ENCODE data around the gene TCF21.

The TCF21 gene

DNA sequence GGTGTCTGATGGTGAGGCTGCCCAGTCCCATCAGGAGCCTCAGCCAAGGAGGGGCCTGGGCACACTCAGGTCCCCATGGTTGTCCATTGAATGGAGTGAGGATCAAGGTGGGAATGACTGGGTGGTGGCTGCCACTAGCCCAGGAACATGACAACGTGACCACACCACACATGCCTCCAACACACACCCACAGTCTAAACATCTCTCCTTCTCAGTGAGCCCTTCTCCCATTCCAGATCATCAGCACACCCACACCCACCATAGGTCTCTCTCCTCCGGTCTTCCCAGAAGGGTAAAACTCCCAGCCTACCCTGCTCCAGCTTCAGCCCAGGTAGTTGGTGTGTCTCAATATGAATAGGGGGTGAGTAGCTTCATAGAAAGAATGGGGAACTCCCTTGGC, 5.5 kb downstream of the TCF21 start:
- Histone ChIP-seq H3K4me1 (ENCODE audit: control insufficient read depth in 5 of 5, insufficient read depth in 5 of 5, low read length in 5 of 5) (peaks cover 0 to 27% (median 24%) of the 10 kb centered on the region in 5 donors), H3K4me3 (ENCODE audit: low read depth in 1 of 5, low read length in 5 of 5) (no peak overlapping the region), H3K27ac (ENCODE audit: low read depth, low read length) (no peak overlapping the region)

DNA sequence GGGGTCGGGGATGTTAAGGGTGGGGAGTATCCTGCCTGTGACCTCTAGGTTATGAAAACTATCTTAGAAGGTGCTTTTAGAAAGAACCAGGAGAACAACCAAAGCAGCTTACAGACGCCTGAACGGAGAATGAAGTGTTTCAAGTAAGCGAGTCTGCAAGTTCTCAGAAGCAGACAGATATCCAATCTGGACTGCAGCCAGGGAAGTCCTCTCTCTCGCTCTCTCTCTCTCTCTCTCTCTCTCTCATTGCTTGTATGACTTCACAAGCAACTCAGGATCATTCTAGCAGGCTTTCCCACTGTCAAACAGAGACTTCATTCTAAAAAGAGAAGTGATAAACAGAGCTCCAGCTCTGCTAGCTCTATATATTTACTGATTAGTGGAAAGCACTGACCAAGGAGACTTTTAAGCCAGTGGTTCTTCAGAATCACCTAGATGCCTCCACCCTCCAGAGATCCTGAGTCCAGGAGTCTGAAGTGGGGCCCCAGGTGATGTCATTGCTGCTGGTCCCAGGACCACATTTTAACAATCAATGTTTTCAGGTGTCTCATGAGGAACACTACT, 6.0 kb downstream of the TCF21 start:
- Histone ChIP-seq H3K27ac (ENCODE audit: low read depth, low read length) (no peak overlapping the region), H3K9ac (ENCODE audit: low read length in 5 of 5) (no peak overlapping the region), H3K27me3 (ENCODE audit: control insufficient read depth in 5 of 5, insufficient read depth in 4 of 5, low read length in 5 of 5) (peaks cover 49 to 73% (median 59%) of the 10 kb centered on the region in 5 donors), H3K36me3 (ENCODE audit: control insufficient read depth in 5 of 5, insufficient read depth in 5 of 5, low read length in 5 of 5) (no peaks in the 10 kb centered on the region), H3K9me3 (ENCODE audit: control insufficient read depth in 5 of 5, low read length in 5 of 5) (no peaks in the 10 kb centered on the region), H3K4me1 (ENCODE audit: control insufficient read depth in 5 of 5, insufficient read depth in 5 of 5, low read length in 5 of 5) (peaks cover 0 to 23% (median 20%) of the 10 kb centered on the region in 5 donors), H3K4me3 (ENCODE audit: low read depth in 1 of 5, low read length in 5 of 5) (no peak overlapping the region)

More for the DNA sequence above, 5.5 kb downstream of the TCF21 start:
- H3K36me3 ChIP-seq (ENCODE audit: control insufficient read depth in 5 of 5, insufficient read depth in 5 of 5, low read length in 5 of 5): no peaks in the 10 kb centered on the region
- no peak overlapping the region for H3K9ac ChIP-seq (ENCODE audit: low read length in 5 of 5)
- peaks cover 51 to 74% (median 64%) of the 10 kb centered on the region in 5 donors for H3K27me3 ChIP-seq (ENCODE audit: control insufficient read depth in 5 of 5, insufficient read depth in 4 of 5, low read length in 5 of 5)
- no peaks in the 10 kb centered on the region for H3K9me3 ChIP-seq (ENCODE audit: control insufficient read depth in 5 of 5, low read length in 5 of 5)

DNA sequence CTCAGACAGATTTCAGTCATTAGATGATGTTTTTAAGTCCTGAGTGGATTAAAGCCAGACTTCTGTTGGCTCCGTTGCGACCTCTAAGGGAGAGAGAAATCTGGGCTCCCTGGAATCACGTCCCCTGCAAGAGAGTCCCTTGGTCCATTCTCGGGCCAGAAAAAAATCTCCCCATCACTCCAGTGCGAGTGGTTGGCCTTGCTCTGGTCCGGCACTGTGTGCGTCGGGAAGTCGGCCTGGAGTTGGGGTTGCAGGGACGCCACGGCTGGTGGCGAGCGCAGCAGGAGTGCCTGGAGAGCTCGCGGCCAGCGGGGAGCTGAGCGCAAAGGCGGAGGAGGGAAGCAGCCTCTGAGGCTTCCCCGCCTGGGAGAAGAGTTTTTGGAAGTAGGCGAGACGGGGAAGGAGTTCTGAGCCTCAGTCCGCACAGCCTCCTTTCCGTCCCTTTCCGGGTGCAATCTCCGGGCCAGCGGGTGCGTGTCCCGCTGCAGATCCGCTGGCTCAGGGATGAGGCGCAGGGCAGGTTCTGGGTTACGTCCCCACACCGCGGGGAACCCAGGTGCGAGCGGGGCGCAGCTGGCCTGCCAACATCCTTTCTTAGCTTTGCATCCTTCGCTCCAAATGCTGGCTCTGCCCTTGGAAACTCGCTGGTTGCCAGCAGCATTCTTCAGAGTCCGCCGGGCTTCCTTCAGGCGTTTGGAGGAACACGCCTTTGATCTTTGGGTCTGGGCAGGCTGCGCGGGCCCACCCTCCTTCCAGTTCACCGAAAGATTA, 6.8 kb downstream of the TCF21 start:
- Histone ChIP-seq H3K27ac (ENCODE audit: low read depth, low read length) (no peak overlapping the region), H3K9ac (ENCODE audit: low read length in 5 of 5) (no peak overlapping the region), H3K27me3 (ENCODE audit: control insufficient read depth in 5 of 5, insufficient read depth in 4 of 5, low read length in 5 of 5) (peaks cover 43 to 67% (median 53%) of the 10 kb centered on the region in 5 donors), H3K4me3 (ENCODE audit: low read depth in 1 of 5, low read length in 5 of 5) (peak overlapping the region in 4 of 5 donors; percentile 21 to 51 (median 23)), H3K9me3 (ENCODE audit: control insufficient read depth in 5 of 5, low read length in 5 of 5) (no peaks in the 10 kb centered on the region), H3K36me3 (ENCODE audit: control insufficient read depth in 5 of 5, insufficient read depth in 5 of 5, low read length in 5 of 5) (no peaks in the 10 kb centered on the region), H3K4me1 (ENCODE audit: control insufficient read depth in 5 of 5, insufficient read depth in 5 of 5, low read length in 5 of 5) (peaks cover 0 to 20% (median 17%) of the 10 kb centered on the region in 5 donors)

DNA sequence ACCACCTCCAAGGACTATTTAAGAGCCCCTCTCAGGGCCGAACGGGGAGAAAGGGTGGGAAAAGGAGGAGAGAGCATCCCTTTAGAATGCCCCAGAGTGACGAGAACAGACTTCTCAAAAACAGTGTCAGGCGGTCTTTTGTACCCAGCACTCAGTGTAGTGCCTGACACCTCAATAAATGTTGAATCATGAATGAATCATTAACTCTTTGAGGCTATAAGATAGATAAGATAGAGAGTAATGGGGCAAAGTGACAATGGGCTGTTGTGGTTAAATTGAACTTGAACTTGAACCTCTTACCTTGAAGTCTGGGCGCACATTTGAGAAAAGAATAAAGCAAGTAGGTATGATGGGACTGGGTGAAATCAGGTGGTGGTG, 7.4 kb downstream of the TCF21 start:
- peaks cover 0 to 15% (median 11%) of the 10 kb centered on the region in 5 donors for H3K4me1 ChIP-seq (ENCODE audit: control insufficient read depth in 5 of 5, insufficient read depth in 5 of 5, low read length in 5 of 5)
- no peak overlapping the region for H3K27ac ChIP-seq (ENCODE audit: low read depth, low read length)
- H3K4me3 ChIP-seq (ENCODE audit: low read depth in 1 of 5, low read length in 5 of 5): no peak overlapping the region
- no peaks in the 10 kb centered on the region for H3K9me3 ChIP-seq (ENCODE audit: control insufficient read depth in 5 of 5, low read length in 5 of 5)
- no peak overlapping the region for H3K9ac ChIP-seq (ENCODE audit: low read length in 5 of 5)
- H3K36me3 ChIP-seq (ENCODE audit: control insufficient read depth in 5 of 5, insufficient read depth in 5 of 5, low read length in 5 of 5): no peaks in the 10 kb centered on the region
- H3K27me3 ChIP-seq (ENCODE audit: control insufficient read depth in 5 of 5, insufficient read depth in 4 of 5, low read length in 5 of 5): peaks cover 43 to 62% (median 48%) of the 10 kb centered on the region in 5 donors

DNA sequence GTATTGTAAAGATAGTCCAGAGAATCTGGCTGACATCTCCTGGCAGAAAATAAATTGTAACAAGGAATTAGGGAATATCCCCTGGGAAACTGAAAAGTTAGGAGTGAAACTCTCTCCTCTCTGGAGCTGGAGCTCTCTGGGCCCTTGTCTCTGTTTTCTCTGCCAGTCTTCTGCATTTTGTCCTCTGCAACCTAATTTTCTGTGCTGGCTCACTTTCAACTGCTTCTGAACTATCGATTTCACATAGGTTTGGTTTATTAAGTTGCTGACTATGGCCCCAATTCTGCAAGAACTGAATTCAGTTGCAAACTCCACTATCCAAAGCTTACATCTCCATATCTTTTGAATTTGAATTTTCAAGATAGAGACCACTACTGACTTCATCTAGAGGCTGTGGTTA, 9.3 kb downstream of the TCF21 start:
- Histone ChIP-seq H3K4me1 (ENCODE audit: control insufficient read depth in 5 of 5, insufficient read depth in 5 of 5, low read length in 5 of 5) (peaks cover 0 to 11% (median 7%) of the 10 kb centered on the region in 5 donors), H3K27me3 (ENCODE audit: control insufficient read depth in 5 of 5, insufficient read depth in 4 of 5, low read length in 5 of 5) (peaks cover 31 to 53% (median 37%) of the 10 kb centered on the region in 5 donors), H3K4me3 (ENCODE audit: low read depth in 1 of 5, low read length in 5 of 5) (no peak overlapping the region)

DNA sequence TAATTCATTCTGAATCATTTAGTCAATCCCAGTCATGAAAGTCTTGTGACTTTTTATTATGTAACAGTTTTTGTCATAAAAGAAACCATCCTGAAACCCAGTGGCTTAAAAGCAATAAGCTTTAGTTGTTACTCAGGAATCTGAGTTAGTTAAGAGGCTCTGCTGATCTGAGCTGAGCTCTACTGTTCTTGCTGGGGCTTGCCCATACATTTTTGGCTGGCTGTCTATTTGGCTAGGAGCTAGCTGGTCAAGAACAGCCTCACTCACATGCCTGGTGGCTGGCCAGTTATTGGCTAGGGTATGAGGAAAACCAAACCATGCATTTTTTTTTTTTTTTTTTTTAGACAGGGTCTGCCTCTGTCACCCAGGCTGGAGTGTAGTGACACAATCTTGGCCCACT, 10.6 kb downstream of the TCF21 start:
- Histone ChIP-seq H3K27ac (ENCODE audit: low read depth, low read length) (no peak overlapping the region), H3K27me3 (ENCODE audit: control insufficient read depth in 5 of 5, insufficient read depth in 4 of 5, low read length in 5 of 5) (peaks cover 18 to 40% (median 24%) of the 10 kb centered on the region in 5 donors), H3K9ac (ENCODE audit: low read length in 5 of 5) (no peak overlapping the region), H3K36me3 (ENCODE audit: control insufficient read depth in 5 of 5, insufficient read depth in 5 of 5, low read length in 5 of 5) (no peaks in the 10 kb centered on the region), H3K9me3 (ENCODE audit: control insufficient read depth in 5 of 5, low read length in 5 of 5) (no peaks in the 10 kb centered on the region), H3K4me3 (ENCODE audit: low read depth in 1 of 5, low read length in 5 of 5) (no peak overlapping the region), H3K4me1 (ENCODE audit: control insufficient read depth in 5 of 5, insufficient read depth in 5 of 5, low read length in 5 of 5) (peaks cover 0 to 11% (median 7%) of the 10 kb centered on the region in 5 donors)

More for the DNA sequence above, 9.3 kb downstream of the TCF21 start:
- no peaks in the 10 kb centered on the region for H3K9me3 ChIP-seq (ENCODE audit: control insufficient read depth in 5 of 5, low read length in 5 of 5)
- H3K9ac ChIP-seq (ENCODE audit: low read length in 5 of 5): no peak overlapping the region
- no peaks in the 10 kb centered on the region for H3K36me3 ChIP-seq (ENCODE audit: control insufficient read depth in 5 of 5, insufficient read depth in 5 of 5, low read length in 5 of 5)
- H3K27ac ChIP-seq (ENCODE audit: low read depth, low read length): no peak overlapping the region

DNA sequence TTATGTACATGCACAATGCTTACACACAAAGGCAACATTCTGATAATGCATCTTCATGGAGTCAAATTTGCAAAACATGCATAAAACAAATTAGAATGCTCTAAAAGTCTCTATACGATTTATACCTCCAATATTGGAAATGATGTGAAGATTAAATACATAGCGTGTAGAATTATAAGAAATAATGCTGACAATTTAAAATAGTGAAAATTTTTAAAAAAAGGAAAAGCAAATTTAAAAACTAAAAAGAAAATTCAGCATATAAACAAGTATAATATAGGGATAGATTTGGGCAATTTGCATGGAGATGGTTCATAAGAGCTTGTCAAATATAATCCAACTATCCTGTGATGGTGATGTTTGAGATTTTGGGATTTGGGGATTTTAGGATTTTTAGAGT, 14.9 kb downstream of the TCF21 start:
- H3K9me3 ChIP-seq (ENCODE audit: control insufficient read depth in 5 of 5, low read length in 5 of 5): no peaks in the 10 kb centered on the region
- H3K27ac ChIP-seq (ENCODE audit: low read depth, low read length): no peak overlapping the region
- no peak overlapping the region for H3K9ac ChIP-seq (ENCODE audit: low read length in 5 of 5)
- no peaks in the 10 kb centered on the region for H3K4me1 ChIP-seq (ENCODE audit: control insufficient read depth in 5 of 5, insufficient read depth in 5 of 5, low read length in 5 of 5)
- no peaks in the 10 kb centered on the region for H3K36me3 ChIP-seq (ENCODE audit: control insufficient read depth in 5 of 5, insufficient read depth in 5 of 5, low read length in 5 of 5)
- H3K4me3 ChIP-seq (ENCODE audit: low read depth in 1 of 5, low read length in 5 of 5): no peak overlapping the region
- H3K27me3 ChIP-seq (ENCODE audit: control insufficient read depth in 5 of 5, insufficient read depth in 4 of 5, low read length in 5 of 5): peaks cover 0 to 18% (median 4%) of the 10 kb centered on the region in 5 donors

DNA sequence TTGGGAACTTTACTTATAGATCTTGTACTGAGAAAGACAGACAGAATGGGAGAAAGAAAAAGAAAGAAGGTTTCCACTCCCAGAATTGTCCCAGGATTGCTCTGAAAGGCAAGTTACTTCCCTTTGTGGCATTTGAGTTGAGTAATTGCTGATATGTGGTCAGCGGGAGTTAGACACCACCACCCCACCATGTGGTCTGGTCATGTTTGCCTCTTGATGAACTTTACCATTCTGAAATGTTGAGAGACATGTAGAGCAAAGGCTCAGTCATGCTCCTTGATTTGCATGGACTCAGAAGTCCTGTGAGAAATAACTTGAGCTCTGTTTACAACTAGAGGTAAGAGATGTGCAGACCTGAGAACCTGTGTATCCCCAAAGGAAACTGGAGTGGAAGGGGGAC, 17.1 kb downstream of the TCF21 start:
- Histone ChIP-seq H3K9me3 (ENCODE audit: control insufficient read depth in 5 of 5, low read length in 5 of 5) (no peaks in the 10 kb centered on the region), H3K27ac (ENCODE audit: low read depth, low read length) (no peak overlapping the region), H3K4me1 (ENCODE audit: control insufficient read depth in 5 of 5, insufficient read depth in 5 of 5, low read length in 5 of 5) (no peaks in the 10 kb centered on the region), H3K9ac (ENCODE audit: low read length in 5 of 5) (no peak overlapping the region), H3K4me3 (ENCODE audit: low read depth in 1 of 5, low read length in 5 of 5) (no peak overlapping the region), H3K36me3 (ENCODE audit: control insufficient read depth in 5 of 5, insufficient read depth in 5 of 5, low read length in 5 of 5) (no peaks in the 10 kb centered on the region), H3K27me3 (ENCODE audit: control insufficient read depth in 5 of 5, insufficient read depth in 4 of 5, low read length in 5 of 5) (peaks cover 0 to 12% (median 3%) of the 10 kb centered on the region in 5 donors)

DNA sequence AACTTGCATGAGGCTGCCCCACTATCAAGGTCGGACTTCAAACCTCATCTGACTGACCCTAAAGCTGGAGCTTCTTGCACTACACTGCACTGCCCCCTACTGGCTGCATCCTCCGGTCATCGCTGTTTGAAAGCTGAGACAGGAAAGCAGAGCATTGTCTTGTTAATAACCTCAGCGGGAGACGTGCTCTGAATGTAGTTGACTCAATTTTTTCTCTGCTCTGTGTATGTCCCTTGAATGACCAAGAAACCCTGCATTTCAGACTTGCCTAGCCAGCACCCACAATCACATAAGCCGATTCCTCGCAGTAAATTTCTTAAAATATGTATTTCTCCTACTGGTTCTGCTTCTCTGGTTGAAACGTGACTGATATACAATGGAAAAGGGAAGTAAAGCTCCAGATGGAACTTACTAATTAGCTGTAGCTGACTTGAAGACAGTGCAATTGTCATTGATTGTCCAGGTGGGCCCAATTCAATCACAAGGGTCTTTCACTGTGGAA, 27.8 kb downstream of the TCF21 start:
- H3K27me3 ChIP-seq (ENCODE audit: control insufficient read depth in 5 of 5, insufficient read depth in 4 of 5, low read length in 5 of 5): peaks cover 0 to 5% (median 0%) of the 10 kb centered on the region in 5 donors
- H3K9ac ChIP-seq (ENCODE audit: low read length in 5 of 5): no peak overlapping the region
- peaks cover 0 to 4% (median 2%) of the 10 kb centered on the region in 5 donors for H3K4me1 ChIP-seq (ENCODE audit: control insufficient read depth in 5 of 5, insufficient read depth in 5 of 5, low read length in 5 of 5)
- H3K4me3 ChIP-seq (ENCODE audit: low read depth in 1 of 5, low read length in 5 of 5): peak overlapping the region in 1 of 5 donors; percentile 32
- no peaks in the 10 kb centered on the region for H3K36me3 ChIP-seq (ENCODE audit: control insufficient read depth in 5 of 5, insufficient read depth in 5 of 5, low read length in 5 of 5)
- H3K9me3 ChIP-seq (ENCODE audit: control insufficient read depth in 5 of 5, low read length in 5 of 5): peaks cover 0 to 5% (median 3%) of the 10 kb centered on the region in 5 donors
- H3K27ac ChIP-seq (ENCODE audit: low read depth, low read length): no peak overlapping the region

DNA sequence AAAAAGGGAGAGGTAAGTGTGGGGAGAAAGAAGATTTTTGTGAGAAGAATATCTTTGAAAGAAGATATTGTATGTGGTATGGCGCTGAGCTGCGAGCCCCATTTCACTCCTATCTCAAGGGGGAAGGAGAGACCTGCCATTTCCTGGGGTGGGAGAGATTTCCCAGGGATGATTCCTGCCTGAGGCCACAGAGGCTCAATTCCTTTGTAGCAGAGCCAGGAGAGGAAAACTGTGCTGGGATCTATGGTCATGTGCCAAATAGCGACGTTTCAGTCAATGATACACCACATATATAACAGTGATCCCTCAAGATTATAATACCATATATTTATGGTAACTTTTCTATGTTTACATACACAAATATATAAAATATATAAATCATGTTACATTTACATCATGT, 28.9 kb downstream of the TCF21 start:
- Histone ChIP-seq H3K27me3 (ENCODE audit: control insufficient read depth in 5 of 5, insufficient read depth in 4 of 5, low read length in 5 of 5) (peaks cover 0 to 5% (median 0%) of the 10 kb centered on the region in 5 donors), H3K4me3 (ENCODE audit: low read depth in 1 of 5, low read length in 5 of 5) (no peak overlapping the region), H3K27ac (ENCODE audit: low read depth, low read length) (no peak overlapping the region), H3K4me1 (ENCODE audit: control insufficient read depth in 5 of 5, insufficient read depth in 5 of 5, low read length in 5 of 5) (peaks cover 0 to 4% (median 2%) of the 10 kb centered on the region in 5 donors), H3K36me3 (ENCODE audit: control insufficient read depth in 5 of 5, insufficient read depth in 5 of 5, low read length in 5 of 5) (no peaks in the 10 kb centered on the region), H3K9ac (ENCODE audit: low read length in 5 of 5) (no peak overlapping the region), H3K9me3 (ENCODE audit: control insufficient read depth in 5 of 5, low read length in 5 of 5) (peaks cover 0 to 5% (median 3%) of the 10 kb centered on the region in 5 donors)
